Inferior parietal cortex (tissue), 1 donor: Measurements from ENCODE around the gene PXDN.

Source experiments
- DNase-seq: peaks from one replicate; pipeline ENCODE4 v3.0.0-alpha.2; 2016; ENCODE audit errors: extremely low spot score

PXDN gene

GRCh38 chr2:1755436-1756191 lies 11.3 kb upstream of the PXDN start:
- no peak for DNase-seq

GRCh38 chr2:1754461-1755170 lies 10.3 kb upstream of the PXDN start:
- DNase-seq = no peak

DNA sequence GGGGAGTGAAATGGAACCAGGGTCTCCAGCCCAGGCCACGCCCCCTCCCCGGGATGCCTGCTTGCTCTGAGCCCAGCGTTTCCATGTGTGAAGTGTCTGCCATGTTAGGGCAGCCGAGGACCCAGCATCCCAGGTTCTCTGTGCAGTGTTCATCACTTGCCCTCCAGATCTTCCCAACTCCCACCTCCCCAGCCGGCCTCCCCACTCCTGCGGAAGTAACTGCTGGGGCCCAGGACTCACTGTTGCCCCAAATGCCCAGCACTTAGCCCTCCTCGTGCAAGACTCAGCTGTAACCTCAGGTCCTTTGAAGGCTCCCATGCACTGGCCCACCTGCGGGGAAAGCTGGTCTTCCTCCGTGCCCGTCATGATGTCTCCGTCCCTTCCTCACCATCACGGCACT lies 9.7 kb upstream of the PXDN start:
- DNase-seq = no peak

DNA sequence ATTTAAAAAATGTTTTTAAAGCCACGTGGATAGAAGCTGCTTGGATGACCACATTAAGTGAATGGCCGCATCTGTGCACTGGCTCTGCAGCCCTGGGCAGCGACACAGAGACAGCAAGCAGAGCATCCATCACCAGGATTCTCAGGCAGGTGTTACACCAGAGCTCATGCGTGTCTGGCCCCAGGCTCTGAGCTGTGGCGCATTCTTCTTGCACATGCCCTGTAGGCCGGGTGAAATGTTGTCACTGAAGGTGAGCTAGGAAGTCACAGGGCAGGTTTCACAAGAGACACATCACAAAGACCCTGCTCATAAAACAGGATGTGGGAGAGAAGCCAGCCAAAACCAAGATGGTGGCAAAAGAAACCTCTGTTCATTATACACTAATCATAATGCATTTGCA lies 8.4 kb upstream of the PXDN start:
- no peak for DNase-seq

GRCh38 chr2:1751767-1752725 lies 7.7 kb upstream of the PXDN start:
- no peak for DNase-seq

DNA sequence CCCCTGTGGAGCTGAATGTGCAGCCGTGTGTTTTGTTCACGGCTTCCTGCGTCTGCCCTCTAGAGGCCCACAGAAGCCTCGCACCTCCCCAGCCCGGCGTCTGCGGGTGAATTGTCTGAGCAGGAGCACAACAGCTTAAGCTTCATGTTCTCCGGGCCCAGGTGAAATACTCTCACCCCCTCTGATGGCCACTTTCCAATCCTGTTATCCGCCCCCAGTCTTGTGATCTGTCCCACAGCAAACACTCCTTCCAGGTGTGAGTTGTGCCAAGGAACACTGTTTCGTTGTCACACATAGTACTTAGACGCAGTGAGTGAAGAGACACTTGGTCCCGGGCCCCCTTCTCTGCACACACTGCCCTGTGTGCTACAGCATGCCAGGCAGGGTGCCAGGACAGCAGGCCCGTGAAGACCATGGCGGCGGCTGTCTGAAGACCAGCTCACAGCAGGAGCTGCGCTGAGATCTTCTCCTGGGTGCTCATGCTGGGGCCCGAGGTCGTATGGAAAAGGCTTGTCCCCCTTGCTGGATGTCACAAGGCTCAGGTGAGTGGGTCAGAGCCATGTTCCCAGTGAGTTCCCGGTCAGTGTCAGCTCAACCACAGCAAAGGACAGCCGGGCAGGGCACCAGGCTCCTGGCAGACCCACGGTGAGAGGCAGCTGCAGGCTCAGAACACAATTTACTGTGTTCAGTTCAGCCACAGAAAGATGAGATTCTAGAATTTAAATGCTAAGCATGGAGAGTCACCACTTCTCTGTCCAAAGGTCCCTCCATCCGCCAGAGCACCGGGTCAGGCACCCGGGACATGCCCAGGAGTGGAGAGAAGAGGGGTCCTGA lies 6.8 kb upstream of the PXDN start:
- peak; percentile 75 for DNase-seq

DNA sequence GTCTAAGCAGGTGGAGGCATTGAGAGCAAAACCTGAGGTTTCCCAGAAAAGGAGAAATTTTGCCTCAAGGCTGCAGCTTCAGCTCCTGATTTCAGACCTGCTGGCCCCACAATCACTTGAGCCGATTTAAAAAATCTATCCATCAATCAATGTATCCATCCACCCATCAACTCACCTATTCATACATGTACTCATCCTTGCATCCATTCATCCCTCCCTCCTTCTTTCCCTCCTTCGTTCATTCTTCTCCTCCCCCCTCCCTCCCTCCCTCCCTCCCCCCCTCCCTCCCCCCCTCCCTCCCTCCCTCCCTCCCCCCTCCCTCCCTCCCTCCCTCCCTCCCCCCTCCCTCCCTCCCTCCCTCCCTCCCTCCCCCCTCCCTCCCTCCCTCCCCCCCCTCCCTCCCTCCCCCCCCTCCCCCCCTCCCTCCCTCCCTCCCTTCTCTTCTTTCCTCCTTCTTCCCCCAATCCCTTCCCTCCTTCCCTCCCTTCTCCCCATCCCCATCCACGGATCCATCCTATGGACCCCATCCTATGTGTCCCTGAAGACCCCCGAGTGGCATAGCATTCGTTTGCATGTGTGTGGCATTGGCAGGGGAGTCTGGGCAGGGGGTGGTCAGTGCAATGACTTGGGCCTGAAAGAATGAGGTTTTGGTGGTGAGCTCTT lies 6.1 kb upstream of the PXDN start:
- DNase-seq = no peak

DNA sequence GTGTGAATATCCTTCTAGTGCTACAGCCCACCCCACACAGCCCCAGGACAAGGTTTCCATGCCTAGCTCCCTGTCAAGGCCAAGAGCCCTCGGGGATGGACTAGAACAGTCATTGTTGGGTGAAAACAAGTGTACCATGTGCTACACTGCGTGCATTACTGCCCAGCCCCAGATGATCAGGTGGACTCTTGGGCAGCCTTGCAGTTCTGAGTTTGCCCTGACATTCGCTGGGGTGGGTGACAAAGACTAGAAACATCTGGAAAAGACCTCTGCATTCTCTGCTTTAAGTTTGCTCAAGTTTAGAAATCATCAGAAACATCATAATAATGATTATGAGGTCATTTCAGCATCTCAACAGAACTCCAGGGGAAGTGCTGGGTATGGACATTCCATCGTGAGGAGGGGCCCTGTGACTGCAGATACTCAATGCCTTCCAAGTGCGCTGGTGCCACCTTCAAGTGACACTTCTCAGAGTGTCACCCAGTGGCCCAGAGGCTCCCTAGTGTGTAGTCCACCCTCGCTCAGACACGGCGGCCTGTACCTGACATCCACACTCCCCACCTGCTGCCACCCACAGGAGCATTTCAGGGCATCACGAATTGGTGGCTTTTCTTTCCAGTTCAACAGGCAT lies 5.3 kb upstream of the PXDN start:
- no peak for DNase-seq

DNA sequence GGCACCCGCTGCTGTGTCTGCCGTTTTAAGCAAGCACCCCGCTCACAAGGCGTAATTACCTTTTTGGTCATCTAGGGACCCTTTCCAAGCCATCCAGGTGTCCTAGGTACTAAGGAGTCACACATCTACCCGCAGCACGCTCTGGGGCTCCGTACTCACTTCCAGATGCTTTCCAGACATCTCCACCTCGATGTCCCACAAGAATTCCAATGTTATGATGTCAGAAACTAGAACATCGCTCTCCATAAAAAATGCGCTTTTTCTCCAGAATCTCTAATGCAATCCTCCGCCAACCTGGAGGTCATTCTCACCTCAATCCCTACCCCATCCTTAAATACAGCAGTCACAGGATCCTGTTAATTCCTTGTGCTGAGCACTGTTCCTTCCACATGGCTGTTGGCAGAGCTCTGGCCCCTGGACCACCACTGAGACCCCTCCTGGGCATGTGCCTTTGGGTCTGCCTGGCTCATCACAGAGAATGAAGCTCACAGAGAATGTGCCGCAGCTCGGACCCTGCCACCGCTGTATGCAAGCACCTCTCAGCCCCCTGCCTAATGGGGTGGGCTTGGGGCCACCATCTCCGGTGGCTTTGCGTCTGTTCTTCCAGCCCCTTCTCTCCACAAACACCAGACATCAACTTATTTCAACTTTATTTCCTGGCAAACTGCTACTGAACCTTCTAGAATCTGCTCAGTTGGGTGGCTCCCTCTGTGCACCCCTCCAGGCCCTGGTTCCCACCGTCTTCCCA lies 4.6 kb upstream of the PXDN start:
- DNase-seq = no peak

DNA sequence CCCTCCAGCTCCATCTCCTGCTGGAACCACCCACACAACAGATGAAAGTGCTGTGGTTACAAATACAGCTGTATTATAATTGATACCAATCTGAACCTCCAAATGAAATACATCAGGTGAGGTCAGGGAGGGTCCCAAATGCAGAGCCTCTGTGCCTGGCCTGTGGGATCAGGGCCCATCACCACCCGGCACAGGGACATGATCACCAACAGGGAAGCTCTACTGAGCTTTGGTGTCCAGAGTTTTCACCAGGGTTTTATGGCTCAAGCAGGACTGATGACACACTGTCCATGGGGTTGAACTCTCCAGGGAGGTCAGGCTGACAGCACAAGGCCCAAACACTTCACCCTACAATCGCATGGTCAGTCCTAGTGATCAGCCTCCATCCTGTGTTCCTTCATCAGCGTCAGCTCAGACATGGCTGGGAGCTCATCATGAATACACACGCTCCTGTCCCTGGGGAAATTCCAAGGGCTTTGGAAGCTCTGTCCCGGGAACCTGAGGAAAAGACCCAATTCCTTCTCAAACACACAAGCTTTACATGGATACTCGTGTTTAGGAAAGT lies 3.9 kb upstream of the PXDN start:
- no peak for DNase-seq

GRCh38 chr2:1747065-1747941 lies 3.0 kb upstream of the PXDN start:
- DNase-seq = no peak

- DNase-seq = no peak
Measured at GRCh38 chr2:1746174-1747064, 2.1 kb upstream of the PXDN start.

DNA sequence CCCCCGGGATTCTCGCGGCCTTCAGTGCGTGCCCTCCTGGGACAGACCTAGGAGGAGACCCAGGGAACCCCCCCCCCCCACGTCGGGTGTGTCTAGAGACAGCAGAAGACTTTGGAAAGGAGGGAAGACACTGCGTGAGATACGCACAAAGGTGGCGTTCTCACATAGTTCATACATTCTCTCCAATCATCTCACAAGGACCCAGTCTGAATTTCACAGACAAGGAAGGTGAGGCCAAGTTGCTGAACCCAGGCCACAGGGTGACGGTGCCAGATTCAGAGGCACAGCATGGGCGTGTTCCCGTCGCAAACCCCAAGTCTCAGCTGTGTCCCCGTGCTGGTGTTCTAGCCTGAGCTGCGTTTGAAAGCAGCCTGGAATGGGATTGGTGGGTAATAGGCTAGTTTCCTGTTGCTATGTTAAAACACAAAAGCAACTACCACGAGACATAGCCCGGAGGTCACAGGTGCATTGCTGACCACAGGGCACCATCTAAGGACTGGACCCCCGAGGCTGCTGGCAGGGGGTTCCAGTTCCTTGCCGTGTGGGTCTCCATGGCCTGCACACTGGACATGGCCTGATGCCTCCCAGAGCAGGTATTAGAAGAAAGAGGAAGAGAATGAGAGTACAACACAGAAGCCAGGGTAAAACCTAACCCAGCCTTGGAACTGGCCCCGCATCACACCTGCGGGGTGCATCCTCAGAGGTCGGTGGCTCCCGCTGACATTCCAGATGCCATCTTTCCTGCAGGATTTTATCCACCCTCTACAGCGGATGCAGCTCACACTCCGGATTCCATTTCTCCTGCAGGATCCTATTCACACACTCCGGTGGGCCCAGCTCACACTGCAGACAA lies 1.1 kb upstream of the PXDN start:
- no peak for DNase-seq

GRCh38 chr2:1744151-1744445 lies 217 bp downstream of the PXDN start:
- DNase-seq = no peak

DNA sequence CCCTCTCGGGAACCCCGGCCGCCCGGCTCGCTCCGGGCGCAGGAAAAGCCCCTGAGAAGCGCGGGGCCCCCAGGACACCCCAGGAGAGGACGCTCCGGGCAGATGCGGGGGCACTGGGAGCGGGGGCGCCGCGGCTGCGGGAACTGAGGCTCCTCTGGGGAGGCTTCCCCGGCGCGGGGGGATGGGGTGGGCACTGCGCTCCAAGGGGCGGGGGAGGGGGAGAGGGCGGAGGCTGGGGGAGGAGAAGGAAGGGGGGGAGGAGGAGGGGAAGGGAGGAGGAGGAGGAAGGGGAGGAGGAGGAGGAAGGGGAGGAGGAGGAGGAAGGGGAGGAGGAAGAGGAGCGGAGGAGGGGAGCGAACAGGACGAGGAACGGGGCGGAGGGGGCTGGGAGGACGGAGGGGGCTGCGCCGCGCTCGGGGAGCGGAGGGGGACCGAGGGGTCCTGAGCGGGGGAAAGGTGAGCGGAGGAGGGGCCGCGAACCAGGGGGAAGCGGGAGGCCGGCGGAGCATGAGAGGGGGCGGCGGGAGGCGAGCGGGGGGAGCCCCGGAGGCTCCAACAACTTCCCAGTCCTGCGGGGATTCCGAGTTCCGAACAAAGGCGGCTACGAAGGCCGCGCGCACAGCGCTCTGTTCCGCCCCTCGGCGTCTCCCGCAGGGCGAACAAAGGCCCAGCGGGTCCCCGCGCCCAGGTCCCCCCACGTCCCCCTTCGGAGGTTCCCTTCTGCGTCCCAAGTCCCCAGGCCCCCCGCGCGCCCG lies 742 bp downstream of the PXDN start:
- DNase-seq = no peak
